SHP77 treated with DMSO at 0.1 percent for 48 hours (cell line): ENCODE measurements around the gene EDN2.

Experiments used
- DNase-seq: peaks from one replicate; lab custom pipeline; 2025; lab: John Stamatoyannopoulos, UW

Gene EDN2

DNA sequence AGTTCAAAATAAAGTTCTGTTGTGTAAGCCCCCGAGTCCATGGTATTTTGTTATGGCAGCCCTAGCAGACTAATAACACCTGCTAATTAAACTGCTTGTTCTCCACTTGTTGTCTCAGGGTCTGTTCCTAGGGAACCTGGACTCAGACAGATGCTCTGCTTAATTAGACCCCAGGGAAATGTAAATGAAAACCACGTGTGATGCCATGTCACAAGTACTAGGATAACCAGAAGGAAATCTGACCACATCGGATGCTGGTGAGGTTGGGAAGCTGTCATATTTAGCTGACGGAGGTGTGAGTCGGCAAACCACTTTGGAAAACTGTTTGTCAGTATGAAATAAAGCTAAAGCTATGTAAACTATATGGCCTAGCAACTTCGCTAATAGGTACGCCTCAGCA, 19.6 kb downstream of the EDN2 start:
- no peak for DNase-seq

- DNase-seq = no peak
Measured at GRCh38 chr1:41463516-41463915, 21.0 kb downstream of the EDN2 start.

GRCh38 chr1:41462680-41463004, 21.8 kb downstream of the EDN2 start:
- DNase-seq = no peak

GRCh38 chr1:41461790-41462679, 22.4 kb downstream of the EDN2 start:
- DNase-seq = no peak

GRCh38 chr1:41456847-41457540, 27.5 kb downstream of the EDN2 start:
- no peak for DNase-seq

- no peak for DNase-seq
Measured at GRCh38 chr1:41455479-41456332, 28.8 kb downstream of the EDN2 start.

DNA sequence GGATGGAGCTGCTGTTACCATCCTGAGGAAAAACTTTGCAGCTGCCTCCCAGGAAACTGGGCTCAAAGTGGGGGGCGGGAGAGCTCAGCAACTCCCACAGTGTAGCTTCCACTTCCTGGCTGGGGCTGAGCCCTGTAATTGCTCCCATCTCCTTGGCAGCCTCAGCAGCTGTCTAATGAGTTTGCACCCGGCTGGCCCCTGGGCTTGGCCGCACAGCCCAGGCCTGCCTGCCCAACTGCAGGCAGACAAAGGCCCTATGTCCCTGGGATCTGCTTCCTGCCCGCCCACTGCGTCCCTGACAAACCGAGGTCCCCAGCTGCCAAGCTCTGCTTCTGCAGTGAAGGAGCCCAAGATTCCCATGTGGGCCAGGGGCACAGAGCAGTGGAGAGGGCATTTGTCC, 30.1 kb downstream of the EDN2 start:
- DNase-seq = no peak

GRCh38 chr1:41452704-41453290, 31.7 kb downstream of the EDN2 start:
- DNase-seq = no peak

- DNase-seq = no peak
Measured at GRCh38 chr1:41450747-41451285, 33.7 kb downstream of the EDN2 start.

DNA sequence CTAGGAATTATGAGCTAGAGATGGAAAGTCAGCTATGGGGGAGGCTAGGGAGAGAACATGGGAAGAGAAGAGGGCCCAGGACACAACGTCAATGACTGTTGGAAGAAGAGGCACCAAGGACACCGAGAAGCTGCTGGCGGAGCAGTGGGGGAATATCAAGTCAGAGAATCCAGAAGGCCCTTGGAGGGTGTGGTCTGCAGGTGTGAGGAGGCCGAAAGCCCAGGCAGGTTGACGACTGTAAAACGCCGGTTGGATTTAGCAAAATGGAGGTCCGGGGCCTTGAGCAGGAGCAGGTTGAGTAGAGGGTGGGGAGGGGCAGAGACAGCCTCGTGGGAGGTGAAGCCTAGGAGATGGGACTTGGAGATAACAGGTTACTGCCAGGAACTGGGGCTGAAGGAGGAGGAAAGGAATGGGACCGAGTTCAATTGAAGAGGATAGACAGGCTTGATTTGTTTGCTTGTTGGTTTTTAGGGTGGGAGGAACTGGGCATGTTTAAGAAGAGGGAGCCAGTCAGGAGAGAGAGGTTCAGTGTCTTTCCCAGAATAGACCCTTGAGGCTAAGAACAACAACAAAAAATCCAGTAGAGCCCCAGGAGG, 35.1 kb downstream of the EDN2 start:
- DNase-seq = no peak

GRCh38 chr1:41448821-41449220, 35.7 kb downstream of the EDN2 start:
- DNase-seq = peak; percentile 16

GRCh38 chr1:41447995-41448770, 36.3 kb downstream of the EDN2 start:
- DNase-seq = no peak

DNA sequence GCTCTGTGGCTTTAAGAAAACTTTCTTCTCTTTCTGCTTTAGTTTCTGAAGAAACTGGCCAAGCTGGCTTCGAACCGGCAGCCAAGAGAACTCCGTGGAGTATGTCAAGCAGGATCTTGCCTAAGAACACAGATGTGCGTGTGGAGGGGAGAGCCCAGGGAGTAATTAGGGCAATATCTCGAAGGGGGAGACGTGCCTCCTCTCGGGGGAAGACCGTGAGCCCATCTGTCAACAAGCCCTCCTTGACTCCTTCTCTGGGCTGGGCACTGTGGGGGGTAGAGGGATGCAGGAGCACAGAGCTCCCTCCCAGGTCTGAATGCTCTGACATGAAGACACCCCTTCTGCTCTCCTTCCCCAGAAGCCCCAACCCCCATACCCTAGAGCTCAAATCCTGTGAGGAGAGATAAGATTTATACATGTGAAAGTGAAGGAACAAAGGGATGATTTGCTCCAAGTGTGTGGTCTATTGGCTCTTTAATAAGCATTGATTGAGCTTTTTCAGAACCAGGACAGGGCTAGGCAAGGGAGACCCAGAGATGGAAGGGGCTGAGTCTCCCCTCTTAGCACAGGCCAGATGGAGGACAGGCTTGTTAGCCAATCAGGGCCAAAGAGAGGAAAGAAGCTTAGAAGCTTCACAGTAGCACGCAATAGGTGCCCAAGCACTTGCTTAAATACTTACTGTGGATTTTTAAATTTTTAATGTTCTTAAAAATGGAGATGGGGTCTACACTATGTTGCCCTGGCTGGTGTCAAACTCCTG, 37.5 kb downstream of the EDN2 start:
- DNase-seq = no peak

DNA sequence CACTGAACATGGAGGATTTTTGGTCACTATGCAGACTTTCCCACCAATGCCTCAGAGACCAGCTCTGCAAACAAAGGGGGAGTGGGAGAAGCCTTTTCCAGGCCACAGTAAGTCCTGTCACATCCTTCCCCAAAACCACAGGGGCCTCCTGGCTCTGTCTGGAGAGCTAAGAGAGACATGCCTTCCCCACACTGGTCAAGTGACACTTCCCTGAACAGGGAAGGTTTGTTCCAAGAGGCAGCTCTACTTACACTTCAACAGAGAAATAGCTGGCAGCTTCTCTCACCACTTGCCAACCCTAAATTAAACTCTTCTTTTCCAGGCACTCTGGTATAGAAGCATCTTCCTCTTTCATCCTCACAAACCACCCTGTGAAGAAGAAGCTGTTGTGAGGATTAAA, 39.7 kb downstream of the EDN2 start:
- no peak for DNase-seq

GRCh38 chr1:41444246-41444645, 40.2 kb downstream of the EDN2 start:
- no peak for DNase-seq

GRCh38 chr1:41442697-41443251, 41.7 kb downstream of the EDN2 start:
- DNase-seq = no peak

DNA sequence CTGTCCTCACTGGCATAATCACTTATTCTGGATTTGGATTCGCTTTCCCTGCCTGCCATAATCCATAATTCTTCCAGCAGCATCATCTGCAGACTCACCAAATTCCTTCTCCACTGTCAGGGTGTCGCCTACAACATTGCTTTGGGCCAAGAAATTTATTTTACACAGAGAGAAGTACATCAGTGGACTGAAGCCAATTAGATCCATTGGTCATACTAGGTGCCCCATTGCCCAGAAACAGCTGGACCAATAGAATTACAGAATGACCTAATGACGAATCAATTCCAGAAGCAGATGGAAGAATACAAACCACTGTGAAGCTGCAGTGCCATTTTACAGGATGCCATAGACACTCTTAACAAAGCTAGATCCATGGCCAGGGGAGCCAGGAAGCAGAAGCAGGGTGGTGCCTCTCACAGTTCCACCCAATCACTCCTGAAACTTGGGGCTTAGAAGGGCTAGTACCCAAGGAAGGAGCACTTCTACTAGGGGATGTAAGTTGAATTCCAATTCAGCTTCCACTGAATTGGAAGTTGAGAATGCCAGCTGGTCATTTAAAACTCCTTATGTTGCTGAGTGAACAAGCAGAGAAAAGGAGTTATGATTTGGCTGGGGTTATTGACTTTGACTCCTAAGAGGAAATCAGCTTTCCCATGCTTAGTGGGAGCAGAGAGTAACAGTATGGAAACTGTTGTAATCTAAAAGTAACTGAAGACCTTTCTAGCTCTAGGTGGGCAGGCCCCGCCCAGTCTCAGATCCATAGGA, 44.0 kb downstream of the EDN2 start:
- no peak for DNase-seq

GRCh38 chr1:41439234-41439633, 45.2 kb downstream of the EDN2 start:
- no peak for DNase-seq

DNA sequence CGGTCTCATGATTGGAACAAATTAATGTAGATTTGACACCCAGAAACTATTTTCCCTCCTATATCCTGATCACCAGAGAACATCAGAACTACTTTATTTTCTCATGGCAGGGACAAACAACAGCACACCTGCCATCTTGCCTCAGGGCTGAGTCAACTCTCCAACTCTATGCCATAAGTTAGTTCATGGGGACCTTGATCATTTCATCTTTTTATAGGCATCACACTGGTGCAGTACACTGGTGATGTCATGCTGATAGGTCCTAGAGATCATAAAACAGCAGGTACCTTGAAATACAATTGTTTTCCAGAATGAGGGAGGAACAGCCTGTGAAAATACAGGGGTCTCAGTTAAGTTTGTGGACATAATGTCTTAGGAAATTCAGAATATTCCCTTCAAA, 45.8 kb downstream of the EDN2 start:
- DNase-seq = no peak
